Upper lobe of left lung (tissue), 4 donors: ENCODE measurements around the gene VSTM2L.

Source experiments
- EP300 ChIP-seq, 4 donors: sonication (generic); formaldehyde crosslinking; IDR thresholded peaks; one replicate each; pipeline ENCODE4 v1.5.1; 2017; ENCODE audit warnings: antibody characterized with exemption in 4 of 4, control low read depth in 2 of 4
- POLR2A ChIP-seq, 4 donors: fragments of 450-650 bp; IDR thresholded peaks; one replicate each; pipeline ENCODE4 v1.5.1; 2016 to 2017; ENCODE audit warnings: antibody characterized with exemption in 4 of 4, mild to moderate bottlenecking in 2 of 4
- TF ChIP-seq, protein P1 (sequence below), 6 experiments: fragments of 450-650 bp in 4 of 6; fragments of 200-600 bp in 2 of 6; sonication (generic) in 2 of 6; IDR thresholded peaks; one replicate each; pipeline ENCODE4 v1.5.1; 2016 to 2019; ENCODE audit warnings: antibody characterized with exemption in 6 of 6

DNA sequence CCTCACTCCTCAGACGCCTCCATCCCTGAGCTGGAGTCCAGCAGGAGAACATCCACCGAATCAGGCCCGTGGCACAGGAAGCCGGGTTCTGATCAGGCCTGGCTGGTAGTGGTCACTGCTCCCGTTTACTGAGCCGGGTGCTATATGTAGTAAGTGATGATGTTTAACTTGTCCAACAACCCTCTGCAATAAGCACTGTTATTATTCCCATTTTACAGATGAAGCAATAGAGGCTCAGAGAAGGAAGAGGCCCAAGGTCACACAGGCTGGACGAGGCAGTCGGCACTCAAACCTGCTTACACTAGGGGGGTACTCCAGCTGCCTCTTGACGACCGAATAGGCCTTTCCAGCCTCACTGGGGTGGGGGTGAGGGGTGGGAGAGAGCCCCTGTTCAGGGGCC, 14.3 kb upstream of the VSTM2L start:
- TF ChIP-seq, protein P1, sequence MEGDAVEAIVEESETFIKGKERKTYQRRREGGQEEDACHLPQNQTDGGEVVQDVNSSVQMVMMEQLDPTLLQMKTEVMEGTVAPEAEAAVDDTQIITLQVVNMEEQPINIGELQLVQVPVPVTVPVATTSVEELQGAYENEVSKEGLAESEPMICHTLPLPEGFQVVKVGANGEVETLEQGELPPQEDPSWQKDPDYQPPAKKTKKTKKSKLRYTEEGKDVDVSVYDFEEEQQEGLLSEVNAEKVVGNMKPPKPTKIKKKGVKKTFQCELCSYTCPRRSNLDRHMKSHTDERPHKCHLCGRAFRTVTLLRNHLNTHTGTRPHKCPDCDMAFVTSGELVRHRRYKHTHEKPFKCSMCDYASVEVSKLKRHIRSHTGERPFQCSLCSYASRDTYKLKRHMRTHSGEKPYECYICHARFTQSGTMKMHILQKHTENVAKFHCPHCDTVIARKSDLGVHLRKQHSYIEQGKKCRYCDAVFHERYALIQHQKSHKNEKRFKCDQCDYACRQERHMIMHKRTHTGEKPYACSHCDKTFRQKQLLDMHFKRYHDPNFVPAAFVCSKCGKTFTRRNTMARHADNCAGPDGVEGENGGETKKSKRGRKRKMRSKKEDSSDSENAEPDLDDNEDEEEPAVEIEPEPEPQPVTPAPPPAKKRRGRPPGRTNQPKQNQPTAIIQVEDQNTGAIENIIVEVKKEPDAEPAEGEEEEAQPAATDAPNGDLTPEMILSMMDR (IDR thresholded peaks at IDR 0.05) = no peak
- TF ChIP-seq POLR2A (IDR thresholded peaks at IDR 0.05) (no peak), EP300 (IDR thresholded peaks at IDR 0.05) (no peak)
